Lung (tissue), 16 donors: ENCODE results near the gene OR51B5. TPM values are rescaled to one million over a fixed set of nuclear protein-coding genes. Genes with fewer than 3 reads are reported as not detected.

ENCODE experiments used
- ATAC-seq: fragments of 200-7000 bp; cut with Tn5 transposase; one replicate; pipeline ENCODE4 v1.9.1; 2020; ENCODE audit warnings: moderate number of reproducible peaks; ENCODE audit not compliant: insufficient read depth, low FRiP score
- DNase-seq, 3 donors: peaks; one replicate each; pipeline ENCODE4 v3.0.0-alpha.2; 2013 to 2017
- H3K27ac ChIP-seq, 2 donors: one replicate each; pipeline ENCODE4 v1.5.1; 2013; ENCODE audit warnings: mild to moderate bottlenecking in 2 of 2, moderate library complexity in 2 of 2, control low read depth in 1 of 2, inconsistent platforms in 1 of 2, low read depth in 1 of 2, low read length in 1 of 2
- H3K27me3 ChIP-seq, 3 donors: one replicate each; pipeline ENCODE4 v1.5.1; 2013; ENCODE audit warnings: low read length in 2 of 3; ENCODE audit not compliant: control insufficient read depth in 3 of 3, insufficient read depth in 3 of 3
- H3K36me3 ChIP-seq, 4 donors: one replicate each; pipeline ENCODE4 v1.5.1; 2013; ENCODE audit warnings: low read length in 4 of 4, mild to moderate bottlenecking in 1 of 4, moderate library complexity in 1 of 4; ENCODE audit not compliant: control insufficient read depth in 4 of 4, insufficient read depth in 4 of 4
- H3K4me1 ChIP-seq, 5 donors: one replicate each; pipeline ENCODE4 v1.5.1; 2013; ENCODE audit warnings: low read length in 5 of 5, mild to moderate bottlenecking in 2 of 5, moderate library complexity in 1 of 5; ENCODE audit not compliant: control insufficient read depth in 5 of 5, insufficient read depth in 5 of 5
- H3K4me3 ChIP-seq: one replicate; pipeline ENCODE4 v1.5.1; 2013; ENCODE audit warnings: mild to moderate bottlenecking, control low read depth, moderate library complexity
- H3K9ac ChIP-seq, 2 donors: one replicate each; pipeline ENCODE4 v1.5.1; 2013; ENCODE audit warnings: low read length in 2 of 2, control low read depth in 1 of 2; ENCODE audit not compliant: insufficient read depth in 1 of 2
- H3K9me3 ChIP-seq, 4 donors: one replicate each; pipeline ENCODE4 v1.5.1; 2013; ENCODE audit warnings: low read length in 3 of 4, mild to moderate bottlenecking in 1 of 4, moderate library complexity in 1 of 4; ENCODE audit not compliant: control insufficient read depth in 4 of 4, insufficient read depth in 3 of 4
- WGBS, 2 donors: extraction: QIAGEN DNeasy Blood & Tissue Kit; methylation state at CpG; one replicate each; pipeline ENCODE4 v1.1.7; 2013; 5-methylcytosine and 5-hydroxymethylcytosine counted together
- long read RNA-seq, 5 donors: transcript quantifications; one replicate each; lab custom pipeline, GENCODE V29; 2026
- polyA plus RNA-seq, 2 donors: library from polyadenylated mRNA; stranded (reverse); fragments of 200-250 nt; gene quantifications; one replicate each; pipeline ENCODE4 v1.2.1, GENCODE V29; 2013
- total RNA-seq, 2 donors: library from RNA; depleted of rRNA in 1 of 2; stranded (reverse); fragments of >200 nt in 1 of 2; gene quantifications; one replicate each; pipeline ENCODE4 v1.2.1, GENCODE V29; 2014 to 2021
- TF ChIP-seq, protein P1 (sequence below): IDR thresholded peaks from 2 replicates; pipeline ENCODE4 v1.5.1; 2012; ENCODE audit warnings: mild to moderate bottlenecking; ENCODE audit errors: control extremely low read depth, extremely low read depth
- donor health status: control.
- donor health status: control.
- donor health status: Bipolar disorder and iron deficiency.
- donor health status: healthy.
- donor health status: DM: yes; HTN: yes; CAD: no.

OR51B5 gene
- total RNA-seq (1 to 10 TPM in 1 of 2 donors, under 1 TPM in 1; 0.52 to 4.2 TPM), polyA plus RNA-seq (under 1 TPM; 0.03 to 0.10 TPM)
- long read RNA-seq, donor 1, result 0 reads
- long read RNA-seq, donor 2, result 0 reads
- long read RNA-seq, donor 3, result 0 reads
- long read RNA-seq, donor 4, result 0 reads
- long read RNA-seq, donor 5, result 0 reads

- Histone ChIP-seq H3K36me3 (no peaks in the 10 kb centered on the region), H3K9ac (no peak within 1 kb of the TSS), H3K4me3 (no peak within 1 kb of the TSS), H3K27me3 (no peaks in the 10 kb centered on the region), H3K4me1 (no peaks in the 10 kb centered on the region), H3K9me3 (no peaks in the 10 kb centered on the region), H3K27ac (no peak within 1 kb of the TSS)
- WGBS, 2 donors, result 74 to 83% methylated on average over 6 of the region's 6 CpGs
- TF ChIP-seq, protein P1, sequence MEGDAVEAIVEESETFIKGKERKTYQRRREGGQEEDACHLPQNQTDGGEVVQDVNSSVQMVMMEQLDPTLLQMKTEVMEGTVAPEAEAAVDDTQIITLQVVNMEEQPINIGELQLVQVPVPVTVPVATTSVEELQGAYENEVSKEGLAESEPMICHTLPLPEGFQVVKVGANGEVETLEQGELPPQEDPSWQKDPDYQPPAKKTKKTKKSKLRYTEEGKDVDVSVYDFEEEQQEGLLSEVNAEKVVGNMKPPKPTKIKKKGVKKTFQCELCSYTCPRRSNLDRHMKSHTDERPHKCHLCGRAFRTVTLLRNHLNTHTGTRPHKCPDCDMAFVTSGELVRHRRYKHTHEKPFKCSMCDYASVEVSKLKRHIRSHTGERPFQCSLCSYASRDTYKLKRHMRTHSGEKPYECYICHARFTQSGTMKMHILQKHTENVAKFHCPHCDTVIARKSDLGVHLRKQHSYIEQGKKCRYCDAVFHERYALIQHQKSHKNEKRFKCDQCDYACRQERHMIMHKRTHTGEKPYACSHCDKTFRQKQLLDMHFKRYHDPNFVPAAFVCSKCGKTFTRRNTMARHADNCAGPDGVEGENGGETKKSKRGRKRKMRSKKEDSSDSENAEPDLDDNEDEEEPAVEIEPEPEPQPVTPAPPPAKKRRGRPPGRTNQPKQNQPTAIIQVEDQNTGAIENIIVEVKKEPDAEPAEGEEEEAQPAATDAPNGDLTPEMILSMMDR, result no peak
- no peak for DNase-seq
- ATAC-seq, result no peak
Measured at GRCh38 chr11:5343474-5344335, at the start of gene OR51B5. Gene OR51B5, minus strand, starts transcription at chr11:5343524. Its CDS starts 0 bp downstream, at chr11:5343524.

DNA sequence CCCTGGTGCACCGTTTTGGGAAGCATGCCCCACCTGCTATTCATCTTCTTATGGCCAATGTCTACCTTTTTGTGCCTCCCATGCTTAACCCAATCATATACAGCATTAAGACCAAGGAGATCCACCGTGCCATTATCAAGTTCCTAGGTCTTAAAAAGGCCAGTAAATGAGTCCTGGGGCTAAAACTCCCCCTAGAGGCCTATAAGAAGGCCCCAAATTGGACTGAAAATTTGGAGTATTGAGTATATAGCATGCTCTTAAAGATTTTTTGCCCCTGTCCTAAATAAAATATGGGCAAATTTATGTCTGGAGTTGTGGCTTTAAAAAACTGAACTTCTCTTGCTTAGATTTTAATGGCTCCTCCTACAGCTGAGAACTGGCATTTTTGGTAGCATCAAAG lies 46.9 kb upstream of the OR51B5 start:
- H3K9me3 ChIP-seq, result no peaks in the 10 kb centered on the region
- TF ChIP-seq, protein P1, result no peak
- no peak for ATAC-seq
- H3K9ac ChIP-seq, result no peak overlapping the region
- H3K27ac ChIP-seq, result no peak overlapping the region
- no peaks in the 10 kb centered on the region for H3K36me3 ChIP-seq
- no peak for DNase-seq
- H3K27me3 ChIP-seq, result no peaks in the 10 kb centered on the region
- H3K4me3 ChIP-seq, result no peak overlapping the region
- no peaks in the 10 kb centered on the region for H3K4me1 ChIP-seq
- WGBS, 2 donors, result 81 to 93% methylated on average over 2 of the region's 2 CpGs

DNA sequence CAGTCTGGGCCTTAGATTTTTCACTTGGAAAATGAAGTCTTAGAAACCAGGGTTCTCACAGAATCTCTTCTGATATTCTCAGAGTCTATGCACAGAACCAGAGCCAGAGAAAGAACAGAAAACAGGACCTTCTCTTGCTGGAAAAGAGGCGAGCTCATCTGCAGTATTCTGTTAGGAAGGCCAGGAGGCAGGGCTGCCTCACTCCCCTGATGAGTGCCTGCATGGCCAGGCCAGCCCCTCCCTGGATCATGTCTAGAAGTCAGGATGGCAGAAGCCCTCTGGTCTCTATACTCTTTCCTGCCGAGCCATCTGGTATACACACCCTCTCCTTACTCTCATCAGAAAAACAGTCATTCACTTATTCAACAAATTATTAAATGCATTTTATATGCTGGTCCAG lies 41.0 kb upstream of the OR51B5 start:
- Histone ChIP-seq H3K9me3 (no peaks in the 10 kb centered on the region), H3K27me3 (no peaks in the 10 kb centered on the region), H3K36me3 (no peaks in the 10 kb centered on the region), H3K9ac (no peak overlapping the region), H3K27ac (no peak overlapping the region), H3K4me1 (no peaks in the 10 kb centered on the region), H3K4me3 (no peak overlapping the region)
- DNase-seq, result no peak
- WGBS, 2 donors, result 87 to 91% methylated on average over 2 of the region's 2 CpGs
- TF ChIP-seq, protein P1, result no peak
- ATAC-seq, result no peak
